Hypothalamus (tissue), 51 donors: ENCODE measurements around the gene CYSTM1.

Experiments
- DNase-seq, 51 donors: peaks; one replicate each; lab custom pipeline; 2025; lab: John Stamatoyannopoulos, UW

CYSTM1 gene

GRCh38 chr5:140174465-140175366 lies at the start of gene CYSTM1:
TSS of gene CYSTM1 (plus strand) at chr5:140175188. CDS start at chr5:140194466, 19,278 bp downstream.
- peak; percentile 46 to 98 (median 89) for DNase-seq

GRCh38 chr5:140125637-140126036 lies 49.4 kb upstream of the CYSTM1 start, which contains the start of gene IGIP:
TSS of gene IGIP (plus strand) at chr5:140125937. CDS start at chr5:140128477, 2,540 bp downstream.
- DNase-seq = no peak

GRCh38 chr5:140126315-140127012 lies 48.5 kb upstream of the CYSTM1 start:
- no peak for DNase-seq

- no peak for DNase-seq
Measured at GRCh38 chr5:140128376-140128775, 46.6 kb upstream of the CYSTM1 start.

- DNase-seq = no peak
Measured at GRCh38 chr5:140130949-140131733, 43.8 kb upstream of the CYSTM1 start.

- no peak for DNase-seq
Measured at GRCh38 chr5:140131967-140132409, 43.0 kb upstream of the CYSTM1 start.

- DNase-seq = no peak
Measured at GRCh38 chr5:140133514-140134167, 41.3 kb upstream of the CYSTM1 start.

GRCh38 chr5:140134277-140134935 lies 40.6 kb upstream of the CYSTM1 start:
- DNase-seq = no peak

GRCh38 chr5:140135127-140135526 lies 39.9 kb upstream of the CYSTM1 start:
- DNase-seq = no peak

GRCh38 chr5:140136624-140137023 lies 38.4 kb upstream of the CYSTM1 start:
- no peak for DNase-seq

- DNase-seq = no peak
Measured at GRCh38 chr5:140140435-140140834, 34.6 kb upstream of the CYSTM1 start.

- no peak for DNase-seq
Measured at GRCh38 chr5:140141241-140141640, 33.7 kb upstream of the CYSTM1 start.

- no peak for DNase-seq
Measured at GRCh38 chr5:140142246-140142645, 32.7 kb upstream of the CYSTM1 start.

GRCh38 chr5:140142856-140143255 lies 32.1 kb upstream of the CYSTM1 start:
- DNase-seq = no peak

GRCh38 chr5:140143521-140144258 lies 31.3 kb upstream of the CYSTM1 start:
- DNase-seq = no peak

GRCh38 chr5:140145256-140145655 lies 29.7 kb upstream of the CYSTM1 start:
- no peak for DNase-seq

- DNase-seq = peak in 36 of 51 donors; percentile 19 to 77 (median 42)
Measured at GRCh38 chr5:140145818-140146522, 29.0 kb upstream of the CYSTM1 start.

GRCh38 chr5:140146523-140146842 lies 28.5 kb upstream of the CYSTM1 start:
- no peak for DNase-seq

GRCh38 chr5:140147460-140147859 lies 27.5 kb upstream of the CYSTM1 start:
- no peak for DNase-seq
